Activated CD4-positive, alpha-beta memory T cell treated with anti-CD3 and anti-CD28 coated beads, Interleukin-2, amount 10 ng/mL, durations not matched to agents 7 days and 5 days (primary cell): ENCODE results near the gene BMPR1B. TPM values are rescaled to one million over a fixed set of nuclear protein-coding genes. Genes with fewer than 3 reads are reported as not detected.
"Not testable (repeated sequence)": the region's sequence is repeated elsewhere in the genome, so short reads cannot be mapped to it uniquely, and the experiment has no call there.

Source experiments
- CTCF ChIA-PET: fragments of 350-600 bp; sonication (Branson Sonifier 250); formaldehyde crosslinking; loops from one replicate; lab custom pipeline; 2021; ENCODE audit warnings: antibody characterized with exemption, inconsistent platforms; lab: Charles Lee
- POLR2A ChIA-PET: fragments of 350-600 bp; sonication (Branson Sonifier 250); formaldehyde crosslinking; loops from one replicate; lab custom pipeline; 2021; ENCODE audit warnings: antibody characterized with exemption; lab: Charles Lee
- DNase-seq: peaks from one replicate; pipeline ENCODE4 v3.0.0-alpha.2; 2020
- H3K27ac Mint-ChIP-seq: one replicate; pipeline ENCODE4 v1.8.0; 2021; ENCODE audit warnings: mild to moderate bottlenecking, mixed read lengths
- H3K27me3 Mint-ChIP-seq: one replicate; pipeline ENCODE4 v1.8.0; 2021; ENCODE audit warnings: mixed read lengths
- H3K36me3 Mint-ChIP-seq: one replicate; pipeline ENCODE4 v1.8.0; 2021; ENCODE audit warnings: low read depth, mixed read lengths
- H3K4me1 Mint-ChIP-seq: one replicate; pipeline ENCODE4 v1.8.0; 2021; ENCODE audit warnings: mixed read lengths
- H3K4me3 Mint-ChIP-seq: one replicate; pipeline ENCODE4 v1.8.0; 2021; ENCODE audit warnings: mild to moderate bottlenecking, mixed read lengths
- H3K9me3 Mint-ChIP-seq: one replicate; pipeline ENCODE4 v1.8.0; 2021; ENCODE audit warnings: mixed read lengths
- total RNA-seq, 2 experiments: library from RNA; stranded (reverse); gene quantifications; one replicate each; pipeline ENCODE4 v1.2.3, GENCODE V29; 2021

BMPR1B gene
- total RNA-seq, 2 experiments from 2014 or later, result not detected

GRCh38 chr4:95108883-95109421 lies 351.2 kb downstream of the BMPR1B start:
- Mint-ChIP-seq H3K36me3 (no peaks in the 10 kb centered on the region), H3K4me3 (no peak overlapping the region), H3K4me1 (no peaks in the 10 kb centered on the region), H3K9me3 (no peaks in the 10 kb centered on the region), H3K27ac (no peak overlapping the region), H3K27me3 (peaks cover 2% of the 10 kb centered on the region)
- DNase-seq, result no peak
- ChIA-PET POLR2A (no interaction called here), CTCF (no interaction called here)

- Mint-ChIP-seq H3K36me3 (no peaks in the 10 kb centered on the region), H3K27ac (no peak overlapping the region), H3K9me3 (no peaks in the 10 kb centered on the region), H3K4me3 (no peak overlapping the region), H3K4me1 (no peaks in the 10 kb centered on the region), H3K27me3 (peaks cover 5% of the 10 kb centered on the region)
- DNase-seq, result no peak
- ChIA-PET POLR2A (no interaction called here), CTCF (no interaction called here)
Measured at GRCh38 chr4:95114521-95114920, 356.8 kb downstream of the BMPR1B start.

GRCh38 chr4:95118497-95118896 lies 360.7 kb downstream of the BMPR1B start:
- H3K36me3 Mint-ChIP-seq, result no peaks in the 10 kb centered on the region
- no peak overlapping the region for H3K27ac Mint-ChIP-seq
- no peaks in the 10 kb centered on the region for H3K4me1 Mint-ChIP-seq
- H3K9me3 Mint-ChIP-seq, result no peaks in the 10 kb centered on the region
- POLR2A ChIA-PET, result no interaction called here
- no peak overlapping the region for H3K4me3 Mint-ChIP-seq
- DNase-seq, result no peak
- CTCF ChIA-PET, result no interaction called here
- H3K27me3 Mint-ChIP-seq, result peaks cover 3% of the 10 kb centered on the region

GRCh38 chr4:95120456-95120855 lies 362.7 kb downstream of the BMPR1B start:
- Mint-ChIP-seq H3K36me3 (no peaks in the 10 kb centered on the region), H3K4me3 (no peak overlapping the region), H3K9me3 (no peaks in the 10 kb centered on the region), H3K4me1 (no peaks in the 10 kb centered on the region), H3K27ac (no peak overlapping the region), H3K27me3 (no peaks in the 10 kb centered on the region)
- DNase-seq, result no peak
- POLR2A ChIA-PET, result no interaction called here
- CTCF ChIA-PET, result no interaction called here

- no peak overlapping the region for H3K27ac Mint-ChIP-seq
- no peaks in the 10 kb centered on the region for H3K36me3 Mint-ChIP-seq
- POLR2A ChIA-PET, result no interaction called here
Measured at GRCh38 chr4:95122001-95122400, 364.2 kb downstream of the BMPR1B start.

GRCh38 chr4:95124906-95125504 lies 367.2 kb downstream of the BMPR1B start:
- CTCF ChIA-PET, result interaction anchor here (0.9 kb wide), 1 partner anchor 503 kb away, joined by 3 read pairs; no protein-coding TSS in a partner anchor
- H3K27me3 Mint-ChIP-seq, result peaks cover 2% of the 10 kb centered on the region
- no peak overlapping the region for H3K4me3 Mint-ChIP-seq

More at GRCh38 chr4:95122001-95122400, 364.2 kb downstream of the BMPR1B start:
- H3K27me3 Mint-ChIP-seq, result no peaks in the 10 kb centered on the region
- no peak overlapping the region for H3K4me3 Mint-ChIP-seq
- CTCF ChIA-PET, result no interaction called here
- no peaks in the 10 kb centered on the region for H3K9me3 Mint-ChIP-seq
- DNase-seq, result no peak
- H3K4me1 Mint-ChIP-seq, result no peaks in the 10 kb centered on the region

GRCh38 chr4:95129031-95129430 lies 371.3 kb downstream of the BMPR1B start:
- Mint-ChIP-seq H3K4me1 (no peaks in the 10 kb centered on the region), H3K27ac (no peak overlapping the region)
- CTCF ChIA-PET, result interaction anchor here (1.1 kb wide), 1 partner anchor 506 kb away, joined by 3 read pairs; no protein-coding TSS in a partner anchor

More at GRCh38 chr4:95124906-95125504, 367.2 kb downstream of the BMPR1B start:
- Mint-ChIP-seq H3K36me3 (no peaks in the 10 kb centered on the region), H3K9me3 (no peaks in the 10 kb centered on the region), H3K27ac (no peak overlapping the region), H3K4me1 (no peaks in the 10 kb centered on the region)
- POLR2A ChIA-PET, result no interaction called here
- DNase-seq, result no peak

GRCh38 chr4:95129821-95130311 lies 372.1 kb downstream of the BMPR1B start:
- ChIA-PET POLR2A (no interaction called here), CTCF (interaction anchor here (1.1 kb wide), 1 partner anchor 507 kb away, joined by 3 read pairs; no protein-coding TSS in a partner anchor)
- Mint-ChIP-seq H3K27ac (no peak overlapping the region), H3K27me3 (peaks cover 2% of the 10 kb centered on the region), H3K4me3 (no peak overlapping the region), H3K9me3 (no peaks in the 10 kb centered on the region), H3K36me3 (no peaks in the 10 kb centered on the region), H3K4me1 (no peaks in the 10 kb centered on the region)
- DNase-seq, result no peak

More at GRCh38 chr4:95129031-95129430, 371.3 kb downstream of the BMPR1B start:
- no peak for DNase-seq
- no peak overlapping the region for H3K4me3 Mint-ChIP-seq
- POLR2A ChIA-PET, result no interaction called here
- no peaks in the 10 kb centered on the region for H3K9me3 Mint-ChIP-seq
- peaks cover 2% of the 10 kb centered on the region for H3K27me3 Mint-ChIP-seq
- no peaks in the 10 kb centered on the region for H3K36me3 Mint-ChIP-seq

- H3K27me3 Mint-ChIP-seq, CTCF ChIA-PET, H3K36me3 Mint-ChIP-seq, H3K9me3 Mint-ChIP-seq, H3K27ac Mint-ChIP-seq, DNase-seq, H3K4me3 Mint-ChIP-seq, H3K4me1 Mint-ChIP-seq, POLR2A ChIA-PET: not testable (repeated sequence)
Measured at GRCh38 chr4:95134016-95134415, 376.3 kb downstream of the BMPR1B start.

- DNase-seq, H3K27ac Mint-ChIP-seq, H3K36me3 Mint-ChIP-seq, H3K9me3 Mint-ChIP-seq, CTCF ChIA-PET, H3K4me1 Mint-ChIP-seq, H3K4me3 Mint-ChIP-seq, POLR2A ChIA-PET: not testable (repeated sequence)
- peaks cover 18% of the 10 kb centered on the region for H3K27me3 Mint-ChIP-seq
Measured at GRCh38 chr4:95139424-95139823, 381.7 kb downstream of the BMPR1B start.

- Mint-ChIP-seq H3K27ac (no peak overlapping the region), H3K36me3 (no peaks in the 10 kb centered on the region), H3K9me3 (no peaks in the 10 kb centered on the region), H3K4me1 (no peaks in the 10 kb centered on the region), H3K4me3 (no peak overlapping the region), H3K27me3 (peaks cover 23% of the 10 kb centered on the region)
- no peak for DNase-seq
- ChIA-PET POLR2A (no interaction called here), CTCF (no interaction called here)
Measured at GRCh38 chr4:95141361-95141760, 383.6 kb downstream of the BMPR1B start.

- CTCF ChIA-PET, result no interaction called here
- Mint-ChIP-seq H3K9me3 (no peaks in the 10 kb centered on the region), H3K27ac (no peak overlapping the region), H3K4me3 (no peak overlapping the region), H3K4me1 (no peaks in the 10 kb centered on the region), H3K36me3 (no peaks in the 10 kb centered on the region), H3K27me3 (peaks cover 19% of the 10 kb centered on the region)
- no peak for DNase-seq
- POLR2A ChIA-PET, result no interaction called here
Measured at GRCh38 chr4:95142932-95143331, 385.2 kb downstream of the BMPR1B start.

GRCh38 chr4:95151255-95151654 lies 393.5 kb downstream of the BMPR1B start:
- DNase-seq, result no peak
- ChIA-PET POLR2A (no interaction called here), CTCF (no interaction called here)
- Mint-ChIP-seq H3K27me3 (peaks cover 12% of the 10 kb centered on the region), H3K4me1 (peaks cover 12% of the 10 kb centered on the region), H3K9me3 (no peaks in the 10 kb centered on the region), H3K27ac (no peak overlapping the region), H3K4me3 (no peak overlapping the region), H3K36me3 (no peaks in the 10 kb centered on the region)

- Mint-ChIP-seq H3K4me3 (no peak overlapping the region), H3K9me3 (no peaks in the 10 kb centered on the region), H3K36me3 (no peaks in the 10 kb centered on the region), H3K4me1 (peaks cover 14% of the 10 kb centered on the region), H3K27me3 (peaks cover 16% of the 10 kb centered on the region), H3K27ac (no peak overlapping the region)
- DNase-seq, result no peak
- CTCF ChIA-PET, result no interaction called here
- POLR2A ChIA-PET, result no interaction called here
Measured at GRCh38 chr4:95153182-95153581, 395.4 kb downstream of the BMPR1B start.
